HG02938 (cell line): Measurements from ENCODE around the gene PSG4.
"Not testable (repeated sequence)": the region's sequence is repeated elsewhere in the genome, so short reads cannot be mapped to it uniquely, and the experiment has no call there.

Source experiments
- ATAC-seq: cut with Tn5 transposase; IDR thresholded peaks from one replicate; pipeline ENCODE4 v1.9.1; 2021; ENCODE audit warnings: mild to moderate bottlenecking, moderate library complexity; ENCODE audit not compliant: unreplicated experiment

Gene PSG4

GRCh38 chr19:43198686-43199419 is 6.6 kb downstream of the PSG4 start:
- ATAC-seq, result not testable (repeated sequence)

GRCh38 chr19:43197666-43198397 is 7.6 kb downstream of the PSG4 start:
- ATAC-seq, result not testable (repeated sequence)

- not testable (repeated sequence) for ATAC-seq
Observed at GRCh38 chr19:43194397-43194796, 11.0 kb downstream of the PSG4 start.

DNA sequence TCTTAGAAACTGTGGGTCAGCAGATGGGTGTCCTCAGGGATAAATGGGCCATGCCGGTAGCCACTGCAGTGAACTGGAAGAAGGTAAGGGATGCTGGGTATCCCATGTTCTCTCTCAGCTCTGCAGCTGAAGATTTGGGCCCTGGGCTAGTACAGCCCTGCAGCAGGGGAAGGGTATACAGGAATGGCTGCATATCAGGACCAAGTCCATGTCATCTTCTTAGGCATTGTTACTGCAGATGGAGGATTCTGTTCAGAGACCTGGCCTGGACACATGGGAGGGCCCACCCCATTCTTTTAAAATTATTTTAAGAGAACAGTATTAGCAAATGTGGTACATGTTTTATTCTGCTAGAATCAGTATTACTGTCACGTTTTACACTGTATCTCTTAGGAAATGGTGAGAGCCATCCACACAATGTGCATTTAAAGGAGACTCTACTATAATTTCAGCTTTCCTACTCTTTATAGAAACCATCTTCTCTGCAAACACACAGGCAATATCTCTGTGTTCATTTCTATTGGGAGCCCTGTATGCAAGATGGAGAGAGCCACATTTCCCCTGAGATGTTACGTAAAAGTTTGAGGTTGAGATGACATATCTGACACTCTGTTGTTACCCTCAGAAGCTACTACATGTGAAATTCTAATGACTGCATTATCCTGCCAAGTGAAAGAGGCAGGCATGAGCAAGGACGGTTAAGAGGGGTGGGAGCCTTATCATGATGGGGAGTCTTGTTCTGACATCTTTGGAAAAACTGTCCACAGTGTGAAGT is 12.9 kb downstream of the PSG4 start:
- ATAC-seq, result not testable (repeated sequence)

- not testable (repeated sequence) for ATAC-seq
Observed at GRCh38 chr19:43188092-43188491, 17.3 kb downstream of the PSG4 start.

- ATAC-seq, result not testable (repeated sequence)
Observed at GRCh38 chr19:43186311-43186935, 19.0 kb downstream of the PSG4 start, which contains the start of gene PSG5. TSS of gene PSG5 (minus strand) at chr19:43186536. CDS start at chr19:43186405, 131 bp downstream.

- not testable (repeated sequence) for ATAC-seq
Observed at GRCh38 chr19:43181869-43182771, 23.3 kb downstream of the PSG4 start.

- ATAC-seq, result not testable (repeated sequence)
Observed at GRCh38 chr19:43179569-43180147, 25.8 kb downstream of the PSG4 start.

DNA sequence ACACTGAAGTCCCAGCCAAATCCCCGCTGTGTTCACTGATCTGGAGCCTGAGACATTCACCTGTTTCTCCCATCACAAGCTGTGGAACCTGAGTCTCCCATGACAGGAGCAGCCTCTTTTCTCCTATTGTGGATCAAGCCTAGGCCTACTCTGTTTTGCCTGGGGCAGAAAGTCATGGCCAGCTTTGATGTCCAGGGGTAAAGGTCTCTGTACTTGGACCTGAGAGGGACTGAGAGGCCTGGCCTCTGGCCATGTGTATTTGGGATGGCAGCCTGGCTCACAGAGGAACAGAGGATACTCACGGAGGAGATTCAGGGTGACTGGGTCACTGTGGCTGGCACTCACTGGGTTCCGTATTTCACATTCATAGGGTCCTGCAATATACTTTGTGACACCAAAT is 26.9 kb downstream of the PSG4 start:
- not testable (repeated sequence) for ATAC-seq

DNA sequence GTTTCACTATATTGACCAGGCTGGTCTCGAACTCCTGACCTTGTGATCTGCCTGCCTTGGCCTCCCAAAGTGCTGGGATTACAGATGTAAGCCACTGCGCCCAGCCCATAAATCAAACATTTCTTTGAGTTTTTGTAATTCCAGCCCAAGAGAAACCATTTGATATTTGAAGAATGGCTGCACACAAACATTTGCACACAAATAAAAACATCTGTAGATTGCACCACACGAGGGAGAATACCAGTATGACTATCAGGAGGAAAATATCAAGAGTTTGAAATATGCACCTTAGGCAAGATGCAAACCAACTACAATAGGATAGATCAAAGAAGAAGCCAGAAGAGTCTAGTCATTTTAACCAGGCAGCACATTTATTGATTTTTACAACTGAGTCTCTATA is 39.5 kb downstream of the PSG4 start:
- not testable (repeated sequence) for ATAC-seq

DNA sequence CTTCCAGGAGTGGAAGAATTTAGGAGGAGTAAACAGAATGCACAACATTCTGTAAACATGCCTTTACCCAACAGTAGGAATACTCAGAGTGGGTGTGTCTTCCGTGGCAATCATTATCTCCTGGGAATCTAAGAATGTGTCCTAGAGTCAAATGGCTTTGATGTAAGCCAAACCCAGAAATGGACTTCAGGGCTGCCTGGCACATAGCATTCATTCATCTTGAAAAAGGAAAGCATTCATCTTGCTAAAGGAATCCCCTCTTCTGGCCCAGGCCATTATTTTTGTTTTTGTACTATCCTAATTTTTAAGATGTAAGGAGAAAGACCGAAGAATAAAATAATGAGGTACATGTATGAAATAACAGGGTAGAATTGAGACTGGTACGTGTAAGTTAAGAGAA is 42.3 kb downstream of the PSG4 start:
- not testable (repeated sequence) for ATAC-seq

- not testable (repeated sequence) for ATAC-seq
Observed at GRCh38 chr19:43162261-43162660, 43.2 kb downstream of the PSG4 start.

GRCh38 chr19:43152214-43152613 is 53.2 kb downstream of the PSG4 start:
- ATAC-seq, result no peak

DNA sequence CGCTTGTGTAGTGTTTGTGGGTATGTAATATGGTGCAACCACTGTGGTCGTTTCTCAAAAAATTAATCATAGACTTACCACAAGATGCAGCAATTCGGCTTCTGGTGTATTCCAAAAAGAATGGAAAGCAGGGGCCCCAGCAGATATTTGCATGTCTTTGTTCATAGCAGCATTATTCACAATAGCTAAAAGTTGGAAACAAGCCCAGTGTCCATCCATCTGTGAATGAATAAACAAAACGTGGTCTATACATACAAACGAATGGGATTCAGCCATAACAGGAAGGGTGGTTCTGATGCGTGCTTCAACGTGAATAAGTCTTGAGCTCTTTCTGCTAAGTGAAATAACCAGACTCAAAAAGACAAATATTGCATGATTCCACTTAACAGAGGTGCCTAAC is 55.6 kb downstream of the PSG4 start:
- not testable (repeated sequence) for ATAC-seq

DNA sequence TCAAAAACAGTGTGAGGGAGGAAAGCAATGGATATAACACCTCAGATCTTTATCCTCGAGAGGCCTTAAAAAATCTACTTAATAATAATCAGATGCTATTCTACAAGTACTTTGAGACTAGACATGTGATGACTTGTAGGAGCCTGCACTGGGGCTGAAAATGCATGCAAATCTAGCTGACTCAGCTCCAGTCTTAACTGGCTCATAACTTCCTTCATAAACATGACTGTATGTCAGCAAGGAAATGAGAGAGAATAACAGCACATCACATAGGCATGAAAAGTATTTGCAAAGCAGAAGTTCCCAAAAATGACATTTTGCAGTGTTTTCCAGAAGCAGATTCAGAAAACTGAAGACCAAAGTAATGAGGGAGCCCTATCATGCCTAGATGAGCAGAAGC is 57.2 kb downstream of the PSG4 start:
- no peak for ATAC-seq
